Measurements from ENCODE around the gene GPR78.

Gene GPR78

GRCh38 chr4:8601556-8601955 is 21.4 kb downstream of the GPR78 start:
- TF ChIP-seq CTCF (IDR thresholded peaks at IDR 0.05; ENCODE audit: low read depth, low read length) = no peak
- no peak overlapping the region for H3K4me3 ChIP-seq (ENCODE audit: low read depth, low read length)

- TF ChIP-seq CTCF (IDR thresholded peaks at IDR 0.05; ENCODE audit: low read depth, low read length) = no peak
- no peak overlapping the region for H3K4me3 ChIP-seq (ENCODE audit: low read depth, low read length)
Measured at GRCh38 chr4:8602686-8603430, 22.7 kb downstream of the GPR78 start.

- no peak for TF ChIP-seq CTCF (IDR thresholded peaks at IDR 0.05; ENCODE audit: low read depth, low read length)
- H3K4me3 ChIP-seq (ENCODE audit: low read depth, low read length) = no peak overlapping the region
Measured at GRCh38 chr4:8603931-8604330, 23.7 kb downstream of the GPR78 start.

GRCh38 chr4:8605289-8605688 is 25.1 kb downstream of the GPR78 start:
- no peak for TF ChIP-seq CTCF (IDR thresholded peaks at IDR 0.05; ENCODE audit: low read depth, low read length)
- H3K4me3 ChIP-seq (ENCODE audit: low read depth, low read length) = no peak overlapping the region

- H3K4me3 ChIP-seq (ENCODE audit: low read depth, low read length) = no peak overlapping the region
- TF ChIP-seq CTCF (IDR thresholded peaks at IDR 0.05; ENCODE audit: low read depth, low read length) = no peak
Measured at GRCh38 chr4:8606476-8606875, 26.3 kb downstream of the GPR78 start.

- no peak overlapping the region for H3K4me3 ChIP-seq (ENCODE audit: low read depth, low read length)
- no peak for TF ChIP-seq CTCF (IDR thresholded peaks at IDR 0.05; ENCODE audit: low read depth, low read length)
Measured at GRCh38 chr4:8606966-8607365, 26.8 kb downstream of the GPR78 start.

- TF ChIP-seq CTCF (IDR thresholded peaks at IDR 0.05; ENCODE audit: low read depth, low read length) = peak; percentile 94
- no peak overlapping the region for H3K4me3 ChIP-seq (ENCODE audit: low read depth, low read length)
Measured at GRCh38 chr4:8607603-8608481, 27.6 kb downstream of the GPR78 start.
